ENCODE measurements around the gene IL17B. TPM values are rescaled to one million over a fixed set of nuclear protein-coding genes. Genes with fewer than 3 reads are reported as not detected.

Gene IL17B
- total and polyA plus RNA-seq, 2 of the 13 experiments (the other 11 are each of a cell fraction or from before 2014, with no cell fraction given) = 0.29 to 2.6 TPM

DNA sequence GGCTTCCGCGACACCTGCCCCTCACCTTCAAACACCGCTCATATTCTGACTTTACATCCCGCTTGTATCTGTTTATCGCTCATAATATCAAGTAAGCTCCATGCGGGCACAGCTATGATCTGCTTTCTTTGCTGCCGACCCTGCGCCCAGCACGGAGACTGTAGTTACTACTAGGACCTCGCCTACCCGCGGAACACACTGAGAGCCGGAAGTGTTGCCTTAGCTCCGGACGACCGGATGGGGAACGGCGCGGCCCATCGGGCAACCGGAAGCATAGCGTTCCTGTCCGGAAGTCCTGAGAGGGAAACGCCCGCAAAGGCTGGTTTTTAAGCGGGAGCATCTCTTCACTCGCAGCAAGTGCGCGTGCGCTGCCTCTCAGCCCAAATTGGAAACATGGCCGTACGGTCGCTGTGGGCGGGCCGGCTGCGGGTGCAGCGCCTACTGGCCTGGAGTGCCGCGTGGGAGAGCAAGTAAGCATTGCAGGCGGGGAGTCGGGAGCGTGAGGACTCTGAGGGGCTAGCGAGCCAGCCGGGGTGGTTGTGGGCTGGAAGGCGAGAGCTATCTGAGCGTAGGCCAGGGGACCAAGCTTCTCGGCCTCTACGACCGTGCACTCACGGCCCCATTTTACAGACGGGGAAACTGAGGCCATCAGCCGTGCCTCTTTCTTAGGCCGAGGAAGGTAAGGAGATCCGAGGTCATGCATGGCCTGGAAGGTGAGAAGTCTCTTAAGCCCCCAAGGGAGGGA, 33.8 kb downstream of the IL17B start, which contains the start of gene GRPEL2 (continued):
- TF ChIP-seq, protein P1, sequence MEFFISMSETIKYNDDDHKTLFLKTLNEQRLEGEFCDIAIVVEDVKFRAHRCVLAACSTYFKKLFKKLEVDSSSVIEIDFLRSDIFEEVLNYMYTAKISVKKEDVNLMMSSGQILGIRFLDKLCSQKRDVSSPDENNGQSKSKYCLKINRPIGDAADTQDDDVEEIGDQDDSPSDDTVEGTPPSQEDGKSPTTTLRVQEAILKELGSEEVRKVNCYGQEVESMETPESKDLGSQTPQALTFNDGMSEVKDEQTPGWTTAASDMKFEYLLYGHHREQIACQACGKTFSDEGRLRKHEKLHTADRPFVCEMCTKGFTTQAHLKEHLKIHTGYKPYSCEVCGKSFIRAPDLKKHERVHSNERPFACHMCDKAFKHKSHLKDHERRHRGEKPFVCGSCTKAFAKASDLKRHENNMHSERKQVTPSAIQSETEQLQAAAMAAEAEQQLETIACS (CRISPR knock-in tag; IDR thresholded peaks at IDR 0.05) = no peak; the same call in 1 of the 2 replicates
- TF ChIP-seq DNMT1 (CRISPR knock-in tag; IDR thresholded peaks at IDR 0.05) = peak; percentile 79; the same call in 1 of the 2 replicates
- TF ChIP-seq MED13 (CRISPR knock-in tag; IDR thresholded peaks at IDR 0.05) = peak; percentile 74; the same call in 1 of the 2 replicates
- no peak for TF ChIP-seq TBP (CRISPR knock-in tag; IDR thresholded peaks at IDR 0.05)
- peak; percentile 76; the same call in 1 of the 2 replicates for TF ChIP-seq HMGXB3 (CRISPR knock-in tag; IDR thresholded peaks at IDR 0.05; ENCODE audit: borderline replicate concordance)
- TF ChIP-seq HOXA5 (CRISPR knock-in tag; IDR thresholded peaks at IDR 0.05) = peak; percentile 89
- TF ChIP-seq MBD4 (IDR thresholded peaks at IDR 0.05; ENCODE audit: borderline replicate concordance, low read length) = no peak
- peak; percentile 94; the same call in 1 of the 2 replicates for TF ChIP-seq SRY (CRISPR knock-in tag; IDR thresholded peaks at IDR 0.05)
- TF ChIP-seq ZMAT3 (CRISPR knock-in tag; conservative IDR thresholded peaks at IDR 0.05) = peak; percentile 85
- TF ChIP-seq YEATS4 (CRISPR knock-in tag; IDR thresholded peaks at IDR 0.05; ENCODE audit: borderline replicate concordance) = peak; percentile 94
- TF ChIP-seq SNRNP70 (IDR thresholded peaks at IDR 0.05; ENCODE audit: low read depth, low read length) = no peak
- TF ChIP-seq ZNF3 (CRISPR knock-in tag; IDR thresholded peaks at IDR 0.05) = no peak
- TF ChIP-seq SNAI1 (CRISPR knock-in tag; IDR thresholded peaks at IDR 0.05; ENCODE audit: borderline replicate concordance) = no peak
- peak; percentile 74; the same call in 1 of the 2 replicates for TF ChIP-seq GATA4 (IDR thresholded peaks at IDR 0.05; ENCODE audit: borderline replicate concordance, low read depth)
- TF ChIP-seq STAT5B (CRISPR knock-in tag; IDR thresholded peaks at IDR 0.05) = no peak
- no peak for TF ChIP-seq SCMH1 (CRISPR knock-in tag; IDR thresholded peaks at IDR 0.05; ENCODE audit: borderline replicate concordance)
- TF ChIP-seq RCOR2 (CRISPR knock-in tag; IDR thresholded peaks at IDR 0.05) = peak; percentile 67; the same call in 1 of the 2 replicates
- TF ChIP-seq, protein P2, sequence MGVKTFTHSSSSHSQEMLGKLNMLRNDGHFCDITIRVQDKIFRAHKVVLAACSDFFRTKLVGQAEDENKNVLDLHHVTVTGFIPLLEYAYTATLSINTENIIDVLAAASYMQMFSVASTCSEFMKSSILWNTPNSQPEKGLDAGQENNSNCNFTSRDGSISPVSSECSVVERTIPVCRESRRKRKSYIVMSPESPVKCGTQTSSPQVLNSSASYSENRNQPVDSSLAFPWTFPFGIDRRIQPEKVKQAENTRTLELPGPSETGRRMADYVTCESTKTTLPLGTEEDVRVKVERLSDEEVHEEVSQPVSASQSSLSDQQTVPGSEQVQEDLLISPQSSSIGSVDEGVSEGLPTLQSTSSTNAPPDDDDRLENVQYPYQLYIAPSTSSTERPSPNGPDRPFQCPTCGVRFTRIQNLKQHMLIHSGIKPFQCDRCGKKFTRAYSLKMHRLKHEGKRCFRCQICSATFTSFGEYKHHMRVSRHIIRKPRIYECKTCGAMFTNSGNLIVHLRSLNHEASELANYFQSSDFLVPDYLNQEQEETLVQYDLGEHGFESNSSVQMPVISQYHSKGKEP (CRISPR knock-in tag; IDR thresholded peaks at IDR 0.05) = no peak
- TF ChIP-seq HES4 (CRISPR knock-in tag; IDR thresholded peaks at IDR 0.05; ENCODE audit: borderline replicate concordance) = peak; percentile 90; the same call in 1 of the 2 replicates
- TF ChIP-seq ZNF558 (CRISPR knock-in tag; IDR thresholded peaks at IDR 0.05; ENCODE audit: borderline replicate concordance) = peak; percentile 19; the same call in 1 of the 2 replicates
- TF ChIP-seq ZSCAN25 (CRISPR knock-in tag; IDR thresholded peaks at IDR 0.05) = peak; percentile 69
- no peak; the same call in 1 of the 2 replicates for TF ChIP-seq RFX3 (CRISPR knock-in tag; IDR thresholded peaks at IDR 0.05)
- no peak for TF ChIP-seq HOXA7 (CRISPR knock-in tag; IDR thresholded peaks at IDR 0.05)
- TF ChIP-seq BRCA1 (CRISPR knock-in tag; IDR thresholded peaks at IDR 0.05) = no peak; the same call in 1 of the 2 replicates
- TF ChIP-seq KLF9 (CRISPR knock-in tag; IDR thresholded peaks at IDR 0.05; ENCODE audit: low read depth) = peak; percentile 73
